GM12891 (cell line): Measurements from ENCODE around the gene TENM4.

ENCODE experiments used
- DNase-seq: peaks from one replicate; pipeline ENCODE4 v3.0.0; 2011; ENCODE audit warnings: low spot score; ENCODE audit not compliant: insufficient read length
- FAIRE-seq: peaks from 2 replicates; lab custom pipeline; 2011; peaks lifted over from hg19 to GRCh38; lab: Jason Lieb, UNC
- PAX5 ChIP-seq: IDR thresholded peaks from 2 replicates; pipeline ENCODE4 v1.6.1; 2011; ENCODE audit warnings: low read length, moderate library complexity, mild to moderate bottlenecking; ENCODE audit not compliant: insufficient read depth, severe bottlenecking
- POLR2A ChIP-seq: IDR thresholded peaks from 2 replicates; pipeline ENCODE4 v1.6.1; 2011; ENCODE audit warnings: low read depth, low read length, control low read depth
- POLR2AphosphoS5 ChIP-seq: IDR thresholded peaks from 2 replicates; pipeline ENCODE4 v1.6.1; 2011; ENCODE audit warnings: low read depth, low read length, control low read depth
- POU2F2 ChIP-seq: IDR thresholded peaks from 2 replicates; pipeline ENCODE4 v1.6.1; 2011; ENCODE audit warnings: low read depth, mild to moderate bottlenecking, control low read depth, low read length, moderate library complexity
- SPI1 ChIP-seq: IDR thresholded peaks from 2 replicates; pipeline ENCODE4 v1.6.1; 2011; ENCODE audit warnings: low read depth, low read length, control low read depth
- TAF1 ChIP-seq: IDR thresholded peaks from 2 replicates; pipeline ENCODE4 v1.6.1; 2011; ENCODE audit warnings: low read depth, low read length, control low read depth

Gene TENM4

GRCh38 chr11:78933350-78933749 is 507.5 kb downstream of the TENM4 start:
- no peak for FAIRE-seq
- TF ChIP-seq POU2F2 (no peak), POLR2A (no peak), PAX5 (no peak), SPI1 (no peak), TAF1 (no peak), POLR2AphosphoS5 (no peak)
- no peak for DNase-seq

- no peak for DNase-seq
- no peak for TF ChIP-seq PAX5
- TF ChIP-seq SPI1: no peak
- no peak for TF ChIP-seq POLR2A
- no peak for TF ChIP-seq TAF1
- TF ChIP-seq POLR2AphosphoS5: no peak
- TF ChIP-seq POU2F2: no peak
Measured at GRCh38 chr11:78932757-78933156, 508.1 kb downstream of the TENM4 start.

GRCh38 chr11:78931891-78932290 is 508.9 kb downstream of the TENM4 start:
- no peak for FAIRE-seq
- TF ChIP-seq POLR2A (no peak), SPI1 (no peak), POU2F2 (no peak), TAF1 (no peak), PAX5 (no peak), POLR2AphosphoS5 (no peak)
- no peak for DNase-seq

More at GRCh38 chr11:78932757-78933156, 508.1 kb downstream of the TENM4 start:
- no peak for FAIRE-seq

- DNase-seq (no peak), FAIRE-seq (no peak)
- TF ChIP-seq TAF1 (no peak), POLR2AphosphoS5 (no peak), POU2F2 (no peak), PAX5 (no peak), POLR2A (no peak)
Measured at GRCh38 chr11:78930810-78931523, 509.9 kb downstream of the TENM4 start.

- DNase-seq: no peak
- no peak for TF ChIP-seq POU2F2
- FAIRE-seq: no peak
Measured at GRCh38 chr11:78929906-78930220, 511.0 kb downstream of the TENM4 start.

- TF ChIP-seq SPI1 (no peak), POLR2A (no peak)
- no peak for DNase-seq
- no peak for FAIRE-seq
Measured at GRCh38 chr11:78929207-78929905, 511.5 kb downstream of the TENM4 start.

- FAIRE-seq: no peak
- no peak for DNase-seq
- no peak for TF ChIP-seq POLR2AphosphoS5
- no peak for TF ChIP-seq PAX5
- TF ChIP-seq POU2F2: no peak
- TF ChIP-seq SPI1: no peak
- no peak for TF ChIP-seq TAF1
Measured at GRCh38 chr11:78927511-78927910, 513.3 kb downstream of the TENM4 start.

- DNase-seq: no peak
- FAIRE-seq: no peak
- no peak for TF ChIP-seq TAF1
- no peak for TF ChIP-seq POLR2AphosphoS5
- TF ChIP-seq POU2F2: no peak
- TF ChIP-seq SPI1: no peak
- TF ChIP-seq PAX5: no peak
- TF ChIP-seq POLR2A: no peak
Measured at GRCh38 chr11:78926633-78927338, 514.0 kb downstream of the TENM4 start.

- DNase-seq (no peak), FAIRE-seq (no peak)
- TF ChIP-seq POLR2AphosphoS5 (no peak), TAF1 (no peak), SPI1 (no peak), POLR2A (no peak), PAX5 (no peak), POU2F2 (no peak)
Measured at GRCh38 chr11:78925387-78925786, 515.4 kb downstream of the TENM4 start.
